Measurements from ENCODE around the gene L3MBTL4.
"Not testable (repeated sequence)": the region's sequence is repeated elsewhere in the genome, so short reads cannot be mapped to it uniquely, and the experiment has no call there.

L3MBTL4 gene

DNA sequence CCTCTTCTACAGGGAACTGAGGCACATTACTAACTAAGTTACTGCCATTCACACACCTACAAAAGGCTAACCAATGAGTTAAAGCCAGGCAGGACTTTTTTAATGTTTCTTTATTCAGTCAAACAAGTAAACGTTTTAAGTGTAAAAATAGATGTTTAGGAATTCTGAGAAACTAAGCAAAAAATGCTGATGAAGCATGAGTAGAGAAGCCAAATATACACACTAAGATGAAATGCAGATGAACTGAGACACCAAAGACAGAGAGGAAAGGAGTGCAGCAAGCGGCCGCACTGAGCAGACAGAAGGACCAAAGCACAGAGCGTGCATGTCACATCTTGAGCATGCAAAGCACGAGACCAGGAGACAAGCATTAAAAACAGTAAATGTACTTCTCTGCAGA is 17.9 kb downstream of the L3MBTL4 start:
- H3K27me3 Mint-ChIP-seq (ENCODE audit: low read depth, poor library complexity) = peaks cover 18% of the 10 kb centered on the region
- H3K27ac Mint-ChIP-seq = no peak overlapping the region
- no peaks in the 10 kb centered on the region for H3K36me3 Mint-ChIP-seq (ENCODE audit: low read depth)
- no peak for DNase-seq
- TF ChIP-seq, protein P1, sequence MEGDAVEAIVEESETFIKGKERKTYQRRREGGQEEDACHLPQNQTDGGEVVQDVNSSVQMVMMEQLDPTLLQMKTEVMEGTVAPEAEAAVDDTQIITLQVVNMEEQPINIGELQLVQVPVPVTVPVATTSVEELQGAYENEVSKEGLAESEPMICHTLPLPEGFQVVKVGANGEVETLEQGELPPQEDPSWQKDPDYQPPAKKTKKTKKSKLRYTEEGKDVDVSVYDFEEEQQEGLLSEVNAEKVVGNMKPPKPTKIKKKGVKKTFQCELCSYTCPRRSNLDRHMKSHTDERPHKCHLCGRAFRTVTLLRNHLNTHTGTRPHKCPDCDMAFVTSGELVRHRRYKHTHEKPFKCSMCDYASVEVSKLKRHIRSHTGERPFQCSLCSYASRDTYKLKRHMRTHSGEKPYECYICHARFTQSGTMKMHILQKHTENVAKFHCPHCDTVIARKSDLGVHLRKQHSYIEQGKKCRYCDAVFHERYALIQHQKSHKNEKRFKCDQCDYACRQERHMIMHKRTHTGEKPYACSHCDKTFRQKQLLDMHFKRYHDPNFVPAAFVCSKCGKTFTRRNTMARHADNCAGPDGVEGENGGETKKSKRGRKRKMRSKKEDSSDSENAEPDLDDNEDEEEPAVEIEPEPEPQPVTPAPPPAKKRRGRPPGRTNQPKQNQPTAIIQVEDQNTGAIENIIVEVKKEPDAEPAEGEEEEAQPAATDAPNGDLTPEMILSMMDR (IDR thresholded peaks at IDR 0.05) = no peak
- no peaks in the 10 kb centered on the region for H3K4me1 Mint-ChIP-seq
- H3K9me3 Mint-ChIP-seq = peaks cover 10% of the 10 kb centered on the region
- H3K4me3 Mint-ChIP-seq = no peak overlapping the region

DNA sequence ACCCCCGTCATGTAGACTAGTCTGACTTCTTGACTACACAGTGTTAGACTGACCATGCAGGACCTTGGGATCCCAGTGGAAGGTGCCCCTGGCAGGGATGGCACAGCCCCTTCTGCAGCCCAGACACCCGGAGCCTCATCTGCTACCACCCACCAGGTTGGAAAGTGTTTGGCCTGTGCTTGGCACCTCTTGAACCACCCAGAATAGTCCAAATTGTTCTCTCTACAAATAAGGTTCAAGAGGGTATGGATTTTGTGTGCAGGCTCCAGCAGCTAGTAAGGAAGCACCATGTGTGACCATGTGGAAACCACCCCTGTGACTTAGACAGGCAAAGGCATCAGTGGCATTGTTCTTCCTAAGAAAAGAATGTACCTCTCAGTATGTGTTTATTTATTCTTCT is 18.4 kb downstream of the L3MBTL4 start:
- TF ChIP-seq, protein P1 (IDR thresholded peaks at IDR 0.05) = no peak
- Mint-ChIP-seq H3K4me1 (no peaks in the 10 kb centered on the region), H3K27me3 (ENCODE audit: low read depth, poor library complexity) (peaks cover 18% of the 10 kb centered on the region), H3K36me3 (ENCODE audit: low read depth) (no peaks in the 10 kb centered on the region), H3K27ac (no peak overlapping the region), H3K4me3 (no peak overlapping the region), H3K9me3 (peaks cover 16% of the 10 kb centered on the region)
- DNase-seq = no peak

DNA sequence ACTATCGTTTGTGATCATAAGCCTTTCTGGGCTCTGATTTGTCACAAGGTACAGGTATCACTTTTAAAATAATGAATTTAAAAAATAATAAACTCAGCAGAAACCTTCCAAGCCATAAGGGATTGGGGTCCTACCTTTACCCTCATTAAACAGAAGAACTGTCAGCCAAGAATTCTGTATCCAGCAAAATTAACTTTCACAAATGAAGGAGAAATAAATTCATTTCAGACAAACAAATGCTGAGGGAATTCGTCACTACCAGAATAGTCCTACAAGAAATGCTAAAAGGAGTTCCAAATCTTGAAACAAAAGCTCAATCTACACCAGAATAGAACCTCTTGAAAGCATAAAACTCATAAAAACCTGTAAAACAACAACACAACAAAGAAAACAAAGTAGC is 25.7 kb downstream of the L3MBTL4 start:
- Mint-ChIP-seq H3K9me3 (peaks cover 29% of the 10 kb centered on the region), H3K4me1 (peaks cover 2% of the 10 kb centered on the region), H3K27ac (no peak overlapping the region), H3K36me3 (ENCODE audit: low read depth) (no peaks in the 10 kb centered on the region), H3K27me3 (ENCODE audit: low read depth, poor library complexity) (peaks cover 7% of the 10 kb centered on the region), H3K4me3 (no peak overlapping the region)
- TF ChIP-seq, protein P1 (IDR thresholded peaks at IDR 0.05) = no peak
- DNase-seq = no peak

- peak; percentile 57 for DNase-seq
- H3K4me3 Mint-ChIP-seq = no peak overlapping the region
- H3K36me3 Mint-ChIP-seq (ENCODE audit: low read depth) = peaks cover 10% of the 10 kb centered on the region
- peak overlapping the region; percentile 68 for H3K27ac Mint-ChIP-seq
- TF ChIP-seq, protein P1 (IDR thresholded peaks at IDR 0.05) = no peak
- H3K4me1 Mint-ChIP-seq = peaks cover 22% of the 10 kb centered on the region
- peaks cover 28% of the 10 kb centered on the region for H3K9me3 Mint-ChIP-seq
- peaks cover 12% of the 10 kb centered on the region for H3K27me3 Mint-ChIP-seq (ENCODE audit: low read depth, poor library complexity)
Measured at GRCh38 chr18:6382963-6383362, 31.7 kb downstream of the L3MBTL4 start.

DNA sequence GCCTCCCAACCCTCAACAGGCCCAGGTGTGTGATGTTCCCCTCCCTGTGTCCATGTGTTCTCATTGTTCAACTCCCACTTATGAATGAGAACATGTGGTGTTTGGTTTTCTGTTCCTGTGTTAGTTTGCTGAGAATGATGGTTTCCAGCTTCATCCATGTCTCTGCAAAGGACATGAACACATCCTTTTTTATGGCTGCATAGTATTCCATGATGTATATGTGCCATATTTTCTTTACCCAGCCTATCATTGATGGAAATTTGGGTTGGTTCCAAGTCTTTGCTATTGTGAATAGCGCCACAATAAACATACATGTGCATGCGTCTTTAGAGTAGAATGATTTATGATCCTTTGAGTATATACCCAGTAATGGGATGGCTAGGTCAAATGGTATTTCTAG is 37.2 kb downstream of the L3MBTL4 start:
- peaks cover 38% of the 10 kb centered on the region for H3K9me3 Mint-ChIP-seq
- H3K36me3 Mint-ChIP-seq (ENCODE audit: low read depth) = peaks cover 10% of the 10 kb centered on the region
- H3K4me3 Mint-ChIP-seq, H3K4me1 Mint-ChIP-seq, H3K27ac Mint-ChIP-seq, DNase-seq: not testable (repeated sequence)
- peaks cover 21% of the 10 kb centered on the region for H3K27me3 Mint-ChIP-seq (ENCODE audit: low read depth, poor library complexity)

GRCh38 chr18:6376433-6377229 is 38.1 kb downstream of the L3MBTL4 start:
- Mint-ChIP-seq H3K9me3 (peaks cover 45% of the 10 kb centered on the region), H3K4me1 (no peaks in the 10 kb centered on the region), H3K36me3 (ENCODE audit: low read depth) (peaks cover 5% of the 10 kb centered on the region), H3K4me3 (no peak overlapping the region), H3K27ac (no peak overlapping the region), H3K27me3 (ENCODE audit: low read depth, poor library complexity) (peaks cover 21% of the 10 kb centered on the region)
- DNase-seq = no peak
- TF ChIP-seq, protein P1 (IDR thresholded peaks at IDR 0.05) = no peak
